Spinal cord (tissue), 10 donors: ENCODE measurements around the gene FGF19. TPM values are rescaled to one million over a fixed set of nuclear protein-coding genes. Genes with fewer than 3 reads are reported as not detected.
A peak's percentile ranks its signal among the peaks of the same experiment; 100 is the strongest.

Source experiments
- DNase-seq, 6 donors: peaks; one replicate each; pipeline versions ENCODE4 v3.0.0 to v3.0.0-alpha.2; 2013 to 2015; ENCODE audit warnings: low spot score in 6 of 6, low read depth in 4 of 6
- H3K27ac ChIP-seq: one replicate; pipeline ENCODE4 v1.5.1; 2013; ENCODE audit warnings: low read depth, low read length, control low read depth
- H3K27me3 ChIP-seq: one replicate; pipeline ENCODE4 v1.6.1; 2013; ENCODE audit warnings: low read length; ENCODE audit not compliant: control insufficient read depth, insufficient read depth
- H3K36me3 ChIP-seq: one replicate; pipeline ENCODE4 v1.6.1; 2013; ENCODE audit warnings: low read length; ENCODE audit not compliant: control insufficient read depth, insufficient read depth
- H3K4me1 ChIP-seq: one replicate; pipeline ENCODE4 v1.6.1; 2013; ENCODE audit warnings: low read length; ENCODE audit not compliant: control insufficient read depth, insufficient read depth
- H3K4me3 ChIP-seq: one replicate; pipeline ENCODE4 v1.5.1; 2013; ENCODE audit warnings: low read depth, low read length, control low read depth
- H3K9me3 ChIP-seq: one replicate; pipeline ENCODE4 v1.6.1; 2013; ENCODE audit warnings: low read length; ENCODE audit not compliant: control insufficient read depth, insufficient read depth
- WGBS: methylation state at CpG from one replicate; pipeline ENCODE4 v1.1.5; 2013; ENCODE audit warnings: missing lambda C conversion rate; ENCODE audit not compliant: insufficient coverage; 5-methylcytosine and 5-hydroxymethylcytosine counted together
- polyA plus RNA-seq, 2 donors: library from polyadenylated mRNA; unstranded; fragments of 120-200 nt; gene quantifications; one replicate each; pipeline ENCODE4 v1.2.1, GENCODE V29; 2013; ENCODE audit not compliant: insufficient read length in 2 of 2
- total RNA-seq, 2 donors: library from RNA; depleted of rRNA in 1 of 2; stranded (reverse); fragments of 120-200 nt in 1 of 2; fragments of >200 nt in 1 of 2; gene quantifications; one replicate each; pipeline versions ENCODE4 v1.2.3 to v1.2.4, GENCODE V29; 2013 to 2014
- donor health status: healthy.

The FGF19 gene
- total and polyA plus RNA-seq, 4 donors = 0.44 to 0.48 TPM; not detected in 2

GRCh38 chr11:69707176-69707575 is 3.4 kb upstream of the FGF19 start:
- Histone ChIP-seq H3K27me3 (peaks cover 48% of the 10 kb centered on the region), H3K36me3 (no peaks in the 10 kb centered on the region), H3K27ac (no peak overlapping the region), H3K9me3 (no peaks in the 10 kb centered on the region), H3K4me1 (peaks cover 47% of the 10 kb centered on the region), H3K4me3 (no peak overlapping the region)
- 11% methylated on average over 3 of the region's 7 CpGs for WGBS
- peak in 2 of 6 donors; percentile 21 to 66 for DNase-seq

- 43% methylated on average over 16 of the region's 20 CpGs for WGBS
Observed at GRCh38 chr11:69705901-69706787, 2.3 kb upstream of the FGF19 start.

GRCh38 chr11:69705351-69705811 is 1.6 kb upstream of the FGF19 start:
- peak in 2 of 6 donors; percentile 21 to 92 for DNase-seq
- Histone ChIP-seq H3K27ac (no peak overlapping the region), H3K27me3 (peaks cover 66% of the 10 kb centered on the region), H3K4me1 (peaks cover 64% of the 10 kb centered on the region), H3K36me3 (no peaks in the 10 kb centered on the region), H3K4me3 (no peak overlapping the region), H3K9me3 (no peaks in the 10 kb centered on the region)
- WGBS = under 1% methylated on average over 9 of the region's 18 CpGs

More at GRCh38 chr11:69705901-69706787, 2.3 kb upstream of the FGF19 start:
- no peaks in the 10 kb centered on the region for H3K36me3 ChIP-seq
- H3K4me3 ChIP-seq = no peak overlapping the region
- H3K4me1 ChIP-seq = peaks cover 57% of the 10 kb centered on the region
- H3K27me3 ChIP-seq = peaks cover 59% of the 10 kb centered on the region
- no peak overlapping the region for H3K27ac ChIP-seq
- DNase-seq = no peak
- no peaks in the 10 kb centered on the region for H3K9me3 ChIP-seq

- Histone ChIP-seq H3K27ac (no peak overlapping the region), H3K9me3 (no peaks in the 10 kb centered on the region), H3K4me1 (peaks cover 65% of the 10 kb centered on the region), H3K27me3 (peaks cover 70% of the 10 kb centered on the region), H3K36me3 (no peaks in the 10 kb centered on the region), H3K4me3 (no peak overlapping the region)
- DNase-seq = peak in 2 of 6 donors; percentile 60 to 63
- 2% methylated on average over 62 of the region's 63 CpGs for WGBS
Observed at GRCh38 chr11:69704508-69705253, 859 bp upstream of the FGF19 start.

- Histone ChIP-seq H3K36me3 (no peaks in the 10 kb centered on the region), H3K9me3 (no peaks in the 10 kb centered on the region), H3K27me3 (peaks cover 73% of the 10 kb centered on the region), H3K4me1 (peaks cover 70% of the 10 kb centered on the region), H3K27ac (no peak overlapping the region), H3K4me3 (no peak overlapping the region)
- DNase-seq = no peak
- WGBS = under 1% methylated on average over 34 of the region's 34 CpGs
Observed at GRCh38 chr11:69703453-69703767, 412 bp downstream of the FGF19 start.

GRCh38 chr11:69702769-69703452 is 911 bp downstream of the FGF19 start:
- Histone ChIP-seq H3K36me3 (no peaks in the 10 kb centered on the region), H3K4me3 (no peak overlapping the region), H3K27me3 (peaks cover 76% of the 10 kb centered on the region), H3K9me3 (no peaks in the 10 kb centered on the region), H3K4me1 (peaks cover 70% of the 10 kb centered on the region), H3K27ac (no peak overlapping the region)
- WGBS = 3% methylated on average over 45 of the region's 45 CpGs
- peak in 1 of 6 donors; percentile 21 for DNase-seq

- WGBS = 3% methylated on average over 32 of the region's 35 CpGs
- H3K27ac ChIP-seq = no peak overlapping the region
- peaks cover 76% of the 10 kb centered on the region for H3K27me3 ChIP-seq
- DNase-seq = no peak
- no peak overlapping the region for H3K4me3 ChIP-seq
- H3K4me1 ChIP-seq = peaks cover 70% of the 10 kb centered on the region
- no peaks in the 10 kb centered on the region for H3K36me3 ChIP-seq
- no peaks in the 10 kb centered on the region for H3K9me3 ChIP-seq
Observed at GRCh38 chr11:69702239-69702691, 1.6 kb downstream of the FGF19 start.

GRCh38 chr11:69700278-69701140 is 3.3 kb downstream of the FGF19 start:
- WGBS = 24% methylated on average over 13 of the region's 20 CpGs
- Histone ChIP-seq H3K4me1 (peaks cover 55% of the 10 kb centered on the region), H3K27me3 (peaks cover 71% of the 10 kb centered on the region), H3K4me3 (no peak overlapping the region), H3K9me3 (no peaks in the 10 kb centered on the region), H3K27ac (no peak overlapping the region), H3K36me3 (no peaks in the 10 kb centered on the region)
- DNase-seq = peak in 5 of 6 donors; percentile 46 to 92 (median 68)
